IPS-NIHi11 (cell line): ENCODE measurements around the gene P4HTM.
"Not testable (repeated sequence)": the region's sequence is repeated elsewhere in the genome, so short reads cannot be mapped to it uniquely, and the experiment has no call there.

Experiments
- DNase-seq: peaks from one replicate; pipeline ENCODE4 v3.0.0; 2012; ENCODE audit warnings: mixed read lengths, low spot score

The P4HTM gene

GRCh38 chr3:49007771-49008528 is 17.9 kb downstream of the P4HTM start:
- peak; percentile 90 for DNase-seq

DNA sequence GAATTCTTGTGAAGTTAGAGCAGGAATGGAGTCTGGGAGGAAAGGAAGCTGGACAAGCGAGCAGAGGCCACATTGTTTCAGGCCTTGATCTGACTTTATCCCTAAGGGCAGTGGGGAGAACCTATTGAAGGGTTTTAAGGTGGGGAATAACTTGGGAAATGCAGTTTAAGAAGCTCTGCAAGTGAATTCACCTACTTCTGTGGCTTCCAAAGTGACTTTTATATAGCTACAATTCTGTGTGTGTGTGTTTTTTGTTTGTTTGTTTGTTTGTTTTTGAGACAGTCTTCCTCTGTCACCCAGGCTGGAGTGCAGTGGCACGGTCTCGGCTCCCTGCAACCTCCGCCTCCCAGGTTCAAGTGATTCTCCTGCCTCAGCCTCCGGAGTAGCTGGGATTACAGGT is 18.6 kb downstream of the P4HTM start:
- DNase-seq: not testable (repeated sequence)

- DNase-seq: no peak
Measured at GRCh38 chr3:49009396-49009795, 19.4 kb downstream of the P4HTM start.

DNA sequence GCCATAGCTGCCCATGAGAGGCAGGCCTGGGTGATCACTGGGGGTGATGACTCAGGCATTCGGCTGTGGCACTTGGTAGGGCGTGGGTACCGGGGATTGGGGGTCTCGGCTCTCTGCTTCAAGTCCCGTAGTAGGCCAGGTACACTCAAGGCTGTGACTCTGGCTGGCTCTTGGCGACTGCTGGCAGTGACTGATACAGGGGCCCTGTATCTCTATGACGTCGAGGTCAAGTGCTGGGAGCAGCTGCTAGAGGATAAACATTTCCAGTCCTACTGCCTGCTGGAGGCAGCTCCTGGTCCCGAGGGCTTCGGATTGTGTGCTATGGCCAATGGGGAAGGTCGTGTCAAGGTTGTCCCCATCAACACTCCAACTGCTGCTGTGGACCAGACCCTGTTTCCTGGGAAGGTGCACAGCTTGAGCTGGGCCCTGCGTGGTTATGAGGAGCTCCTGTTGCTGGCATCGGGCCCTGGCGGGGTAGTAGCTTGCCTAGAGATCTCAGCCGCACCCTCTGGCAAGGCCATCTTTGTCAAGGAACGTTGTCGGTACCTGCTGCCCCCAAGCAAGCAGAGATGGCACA is 22.5 kb downstream of the P4HTM start:
- DNase-seq: no peak

DNA sequence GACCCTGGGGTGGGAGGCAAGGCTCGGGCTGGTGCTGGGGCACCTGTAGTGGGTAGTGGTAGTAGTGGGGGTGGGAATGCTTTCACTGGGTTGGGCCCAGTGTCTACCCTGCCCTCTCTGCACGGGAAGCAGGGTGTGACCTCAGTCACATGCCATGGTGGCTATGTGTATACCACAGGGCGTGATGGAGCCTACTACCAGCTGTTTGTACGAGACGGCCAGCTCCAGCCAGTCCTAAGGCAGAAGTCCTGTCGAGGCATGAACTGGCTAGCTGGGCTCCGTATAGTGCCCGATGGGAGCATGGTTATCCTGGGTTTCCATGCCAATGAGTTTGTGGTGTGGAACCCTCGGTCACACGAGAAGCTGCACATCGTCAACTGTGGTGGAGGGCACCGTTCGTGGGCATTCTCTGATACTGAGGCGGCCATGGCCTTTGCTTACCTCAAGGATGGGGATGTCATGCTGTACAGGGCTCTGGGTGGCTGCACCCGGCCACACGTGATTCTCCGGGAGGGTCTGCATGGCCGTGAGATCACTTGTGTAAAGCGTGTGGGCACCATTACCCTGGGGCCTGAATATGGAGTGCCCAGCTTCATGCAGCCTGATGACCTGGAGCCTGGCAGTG is 23.2 kb downstream of the P4HTM start:
- no peak for DNase-seq

DNA sequence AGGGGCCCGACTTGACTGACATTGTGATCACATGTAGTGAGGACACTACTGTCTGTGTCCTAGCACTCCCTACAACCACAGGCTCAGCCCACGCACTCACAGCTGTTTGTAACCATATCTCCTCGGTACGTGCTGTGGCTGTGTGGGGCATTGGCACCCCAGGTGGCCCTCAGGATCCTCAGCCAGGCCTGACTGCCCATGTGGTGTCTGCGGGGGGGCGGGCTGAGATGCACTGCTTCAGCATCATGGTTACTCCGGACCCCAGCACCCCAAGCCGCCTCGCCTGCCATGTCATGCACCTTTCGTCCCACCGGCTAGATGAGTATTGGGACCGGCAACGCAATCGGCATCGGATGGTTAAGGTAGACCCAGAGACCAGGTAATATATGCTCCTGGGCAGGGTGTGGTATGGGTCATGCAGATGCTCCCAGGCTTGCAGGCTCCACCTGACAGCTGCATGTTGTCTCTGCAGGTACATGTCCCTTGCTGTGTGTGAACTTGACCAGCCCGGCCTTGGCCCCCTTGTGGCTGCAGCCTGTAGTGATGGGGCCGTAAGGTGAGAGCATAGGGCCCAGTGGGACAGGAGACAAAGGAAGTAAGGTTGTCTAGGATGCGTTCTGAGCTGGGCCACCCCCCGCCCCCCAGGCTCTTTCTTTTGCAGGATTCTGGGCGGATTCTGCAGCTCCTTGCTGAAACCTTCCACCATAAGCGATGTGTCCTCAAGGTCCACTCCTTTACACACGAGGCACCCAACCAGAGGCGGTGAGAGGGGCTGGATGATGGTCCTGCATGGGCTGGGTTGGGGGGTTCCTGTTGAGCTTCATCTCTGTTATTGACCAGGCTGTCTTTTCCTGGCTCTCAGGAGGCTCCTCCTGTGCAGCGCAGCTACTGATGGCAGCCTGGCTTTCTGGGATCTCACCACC is 24.0 kb downstream of the P4HTM start:
- DNase-seq: peak; percentile 65

DNA sequence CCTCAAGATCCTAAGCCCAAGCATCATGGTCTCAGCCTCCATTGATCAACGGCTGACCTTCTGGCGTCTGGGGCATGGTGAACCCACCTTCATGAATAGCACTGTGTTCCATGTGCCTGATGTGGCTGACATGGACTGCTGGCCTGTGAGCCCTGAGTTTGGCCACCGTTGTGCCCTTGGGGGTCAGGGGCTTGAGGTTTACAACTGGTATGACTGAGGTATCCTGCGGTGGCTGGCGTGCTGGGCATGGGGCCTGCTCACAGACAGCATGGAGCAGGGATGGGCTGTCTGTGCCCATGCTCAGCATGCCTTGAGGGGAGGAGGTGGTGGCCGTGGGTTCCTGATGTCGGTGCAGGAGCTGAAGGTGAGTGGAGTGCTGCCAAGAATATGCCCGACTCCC is 25.0 kb downstream of the P4HTM start:
- DNase-seq: no peak

DNA sequence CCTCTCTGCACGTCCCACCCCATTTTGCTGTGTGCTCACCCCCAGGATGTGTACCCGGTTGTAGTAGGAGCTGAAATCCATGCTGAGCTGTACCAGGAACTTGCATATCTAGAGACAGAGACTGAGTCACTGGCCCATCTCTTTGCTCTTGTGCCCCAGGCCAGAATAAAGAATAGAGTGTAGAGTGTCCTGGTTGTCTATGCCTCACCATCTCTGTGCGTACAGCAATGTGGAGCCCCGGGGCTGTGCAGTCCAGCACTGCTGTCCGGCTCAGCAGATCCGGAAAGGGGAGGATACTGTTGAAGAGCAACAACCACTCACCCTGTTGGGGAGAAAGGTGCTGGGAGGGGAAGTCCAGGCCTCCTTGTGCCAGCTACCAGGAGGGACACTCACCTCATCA is 25.7 kb downstream of the P4HTM start:
- no peak for DNase-seq

DNA sequence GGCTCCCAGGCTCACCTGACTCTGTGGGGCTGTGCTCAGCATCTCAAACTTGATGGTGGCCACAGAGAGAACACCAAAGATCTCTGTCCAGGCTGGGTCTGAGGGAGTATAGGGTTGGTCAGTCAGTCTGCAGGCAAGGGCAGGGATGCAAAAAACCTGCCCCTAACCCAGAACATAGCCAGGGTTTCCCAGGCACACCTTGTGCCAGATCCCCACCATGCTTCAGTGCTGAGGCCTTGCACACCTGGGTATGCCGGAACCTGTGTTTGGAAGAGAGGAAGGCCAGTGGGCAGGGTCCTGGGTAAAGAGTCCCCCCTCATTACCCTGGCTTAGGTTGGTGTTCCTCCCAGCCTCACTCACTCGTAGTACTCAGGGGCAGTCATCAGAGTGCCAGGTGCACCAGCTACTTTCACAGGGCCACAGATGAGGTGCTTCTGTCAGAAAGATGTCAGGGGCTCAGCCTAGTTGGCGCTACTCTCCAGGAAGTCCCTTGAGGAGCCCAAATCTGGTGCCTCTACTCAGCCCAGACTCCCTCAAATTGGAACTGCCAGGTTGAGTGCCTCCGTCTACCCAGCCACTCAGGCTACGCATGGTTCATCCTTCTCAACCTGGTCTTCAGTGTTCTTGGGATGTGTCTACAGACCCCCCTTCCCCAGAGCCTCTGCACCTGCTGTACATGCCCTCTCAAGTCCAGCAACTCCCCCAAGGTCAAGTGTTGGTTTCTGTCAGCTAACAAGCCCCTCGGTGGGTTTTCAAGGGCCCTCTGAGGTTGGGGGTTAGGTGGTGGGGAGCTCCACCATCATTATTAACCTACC is 26.6 kb downstream of the P4HTM start:
- DNase-seq: no peak

DNA sequence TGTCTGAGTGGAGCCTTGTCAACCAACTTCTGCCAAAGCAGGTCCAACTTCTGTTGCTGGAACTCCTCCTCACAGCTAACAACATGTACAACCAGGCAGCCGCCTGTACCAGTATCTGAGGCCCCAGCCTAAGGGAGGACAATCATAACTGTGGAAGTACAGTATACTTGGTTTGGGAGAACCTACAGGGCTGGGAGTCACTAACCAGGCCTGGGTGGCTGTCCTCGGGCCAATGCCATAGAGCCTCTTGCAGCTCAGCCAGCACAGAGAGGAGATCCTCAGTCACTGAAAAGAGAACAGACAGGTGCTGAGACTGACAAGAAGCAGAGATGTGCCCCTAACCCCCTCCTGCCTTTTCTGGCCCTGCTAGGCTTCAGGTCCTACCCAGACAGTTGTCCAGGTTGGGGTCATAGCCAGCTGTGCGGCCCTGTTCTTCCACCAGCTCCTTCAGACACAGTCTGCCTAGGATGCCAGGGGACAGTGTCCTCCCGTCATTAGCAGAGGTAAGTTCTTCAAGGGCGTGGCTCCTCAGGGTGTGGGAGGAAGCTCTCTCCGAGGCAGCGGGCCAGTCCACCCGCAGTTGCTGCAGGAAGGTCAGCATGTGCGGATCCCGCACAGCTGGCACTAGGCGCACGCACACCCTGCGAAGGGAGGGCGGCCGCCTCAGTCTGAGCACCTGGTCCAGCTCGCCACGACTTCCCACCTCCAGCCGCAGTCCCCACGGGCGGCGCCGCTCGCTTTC is 27.4 kb downstream of the P4HTM start:
- DNase-seq: no peak

GRCh38 chr3:49017971-49018706 is 28.1 kb downstream of the P4HTM start, which contains the start of gene DALRD3:
TSS of gene DALRD3 (minus strand) at chr3:49018580. CDS start at chr3:49018564, 16 bp downstream.
- peak; percentile 76 for DNase-seq

GRCh38 chr3:49018707-49019006 is 28.6 kb downstream of the P4HTM start:
- DNase-seq: no peak

GRCh38 chr3:49019941-49020329 is 29.9 kb downstream of the P4HTM start:
- DNase-seq: no peak

DNA sequence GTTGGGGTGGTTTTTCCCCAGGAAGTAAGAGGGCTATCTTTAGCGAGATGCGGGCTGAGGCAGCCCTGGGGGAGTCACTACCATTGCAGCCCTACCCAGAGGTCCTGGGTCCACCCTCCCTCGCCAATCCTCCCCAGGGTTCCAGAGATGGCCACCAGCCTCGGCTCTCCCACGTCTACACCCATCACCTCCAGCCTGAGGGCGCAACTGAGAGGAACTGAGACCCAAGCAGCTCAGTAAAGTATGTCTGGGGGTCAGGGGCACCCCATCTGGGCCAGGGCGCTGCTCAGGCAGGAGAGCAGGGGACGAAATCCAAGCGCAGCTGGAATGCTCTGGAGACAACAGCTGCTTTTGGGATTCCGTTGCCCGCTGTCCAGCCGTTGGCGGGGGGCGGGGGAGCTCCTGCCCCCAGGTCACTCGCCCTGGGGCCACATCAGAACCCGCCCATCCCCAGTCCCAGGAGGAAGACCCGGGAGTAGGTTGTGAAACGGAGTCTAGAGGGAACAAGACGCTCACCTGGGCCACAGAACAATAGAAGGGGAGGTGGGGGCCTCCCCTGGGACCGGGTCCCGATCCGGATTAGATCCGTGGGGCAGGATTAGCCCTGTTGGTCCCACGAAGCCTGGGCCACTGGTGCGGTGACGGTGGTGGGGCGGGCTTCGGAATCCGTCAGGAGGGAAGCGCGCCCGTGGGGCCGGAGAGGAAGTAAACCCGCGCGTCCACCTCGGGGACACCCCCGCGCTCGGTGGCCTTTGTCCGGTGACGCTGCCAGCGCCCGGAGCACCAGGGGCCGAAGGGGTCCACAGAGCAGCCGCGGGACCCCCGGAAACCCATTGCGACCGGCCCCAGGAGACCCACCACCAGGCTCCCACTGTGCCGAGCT is 30.5 kb downstream of the P4HTM start:
- peak; percentile 34 for DNase-seq

DNA sequence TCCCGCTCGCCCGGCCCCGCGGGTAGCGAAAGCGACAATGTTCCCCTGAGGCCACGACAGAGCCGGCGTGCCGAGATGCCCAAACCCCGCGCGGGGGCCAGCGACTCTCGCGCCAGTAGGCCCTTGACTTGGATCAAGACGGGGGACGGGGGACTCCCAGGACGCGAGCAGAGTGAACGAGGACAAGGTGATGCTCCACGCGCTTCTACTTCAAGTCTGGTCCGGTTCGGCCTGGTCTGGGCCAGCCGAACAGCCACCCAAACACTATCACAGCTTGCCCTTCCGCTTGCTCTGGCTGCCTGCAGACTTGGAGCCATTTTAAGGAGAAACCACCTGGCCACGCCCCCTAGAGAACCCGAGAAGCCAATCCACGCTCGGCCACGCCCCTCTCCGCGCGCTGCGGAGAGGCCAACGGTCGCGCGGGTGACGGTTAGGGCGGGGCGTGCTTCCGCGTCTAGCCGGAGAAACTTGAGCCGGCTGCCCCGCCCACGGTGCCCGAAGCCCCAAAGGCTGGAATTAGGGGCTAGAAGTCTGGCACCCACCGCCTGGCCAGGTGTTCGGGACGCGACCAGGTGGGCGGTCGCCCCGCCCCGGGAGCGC is 31.3 kb downstream of the P4HTM start:
- DNase-seq: peak; percentile 91

DNA sequence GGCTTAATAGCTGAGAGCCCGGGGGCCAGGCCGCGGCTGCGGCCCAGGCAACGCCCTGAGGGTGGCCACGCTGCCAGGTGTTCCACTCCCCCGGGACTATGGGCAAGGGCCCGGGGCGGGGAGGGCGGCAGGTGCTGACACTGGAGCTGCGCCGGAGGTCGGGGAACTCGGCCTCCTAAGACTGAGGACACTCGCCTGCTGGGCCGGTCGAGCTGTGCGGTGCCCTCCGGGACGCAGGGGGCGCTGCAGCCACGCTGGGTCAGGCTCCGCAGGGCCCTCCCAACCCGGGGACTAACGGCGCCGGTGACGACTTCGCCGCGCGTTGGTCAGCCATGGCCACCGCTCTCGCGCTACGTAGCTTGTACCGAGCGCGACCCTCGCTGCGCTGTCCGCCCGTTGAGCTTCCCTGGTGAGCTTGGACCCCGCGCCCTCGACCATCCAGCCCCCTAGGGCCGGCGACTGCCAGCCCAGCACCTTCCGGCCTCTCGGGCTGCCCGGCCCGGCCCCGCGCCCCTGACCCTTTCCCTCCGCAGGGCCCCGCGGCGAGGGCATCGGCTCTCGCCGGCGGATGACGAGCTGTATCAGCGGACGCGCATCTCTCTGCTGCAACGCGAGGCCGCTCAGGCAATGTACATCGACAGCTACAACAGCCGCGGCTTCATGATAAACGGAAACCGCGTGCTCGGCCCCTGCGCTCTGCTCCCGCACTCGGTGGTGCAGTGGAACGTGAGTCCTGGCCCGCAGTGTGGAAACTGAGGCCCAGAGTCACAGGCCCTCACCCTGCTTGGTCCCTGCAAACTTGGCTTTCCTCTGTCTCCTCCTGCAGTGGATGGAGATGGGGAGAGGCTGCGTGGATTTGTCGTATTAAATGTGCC is 32.0 kb downstream of the P4HTM start, which contains the start of gene NDUFAF3:
TSS of gene NDUFAF3 (plus strand) at position 309 of the 875 bp plus-strand sequence. CDS start at position 333, 24 bp downstream.
- DNase-seq: peak; percentile 89

- DNase-seq: no peak
Measured at GRCh38 chr3:49022688-49023171, 32.7 kb downstream of the P4HTM start.
